ENCODE measurements around the gene SQSTM1. TPM values are rescaled to one million over a fixed set of nuclear protein-coding genes. Genes with fewer than 3 reads are reported as not detected.

The SQSTM1 gene
- total RNA-seq, 2 experiments from 2014 or later: 58.5 to 81.1 TPM

GRCh38 chr5:179880066-179880650, 59.5 kb downstream of the SQSTM1 start:
- no TSS peak for BruUV-seq (replicated peaks)
- POLR2A ChIA-PET: no interaction called here
- no peaks in the 10 kb centered on the region for H3K79me2 ChIP-seq (ENCODE audit: insufficient read depth, low read depth, low read length)
- H3K9me3 ChIP-seq (ENCODE audit: low read length): peaks cover 27% of the 10 kb centered on the region
- intact Hi-C loops (cut with micrococcal nuclease; ENCODE audit: unreplicated experiment): no loop called here
- CTCF ChIA-PET (ENCODE audit: unreplicated experiment): no interaction called here
- no peaks in the 10 kb centered on the region for H3K4me1 ChIP-seq (ENCODE audit: insufficient read depth, low read length, poor library complexity, severe bottlenecking)
- no peak for DNase-seq (ENCODE audit: low spot score)
- H3K27ac ChIP-seq (ENCODE audit: low read depth, low read length, poor library complexity, severe bottlenecking): no peak overlapping the region
- H3K4me3 ChIP-seq (ENCODE audit: low read depth, low read length, poor library complexity, severe bottlenecking): no peak overlapping the region
- H3K4me2 ChIP-seq (ENCODE audit: low read length): no peak overlapping the region
- H3K9me2 ChIP-seq (ENCODE audit: insufficient read depth, low read length): no peaks in the 10 kb centered on the region
- TF ChIP-seq CTCF (conservative IDR thresholded peaks at IDR 0.05; ENCODE audit: low read length): no peak
- TF ChIP-seq EZH2phosphoT487 (IDR thresholded peaks at IDR 0.05; ENCODE audit: borderline replicate concordance, low read depth, low read length): no peak
- H2AFZ ChIP-seq (ENCODE audit: low read length): no peak overlapping the region
- H3K36me3 ChIP-seq (ENCODE audit: insufficient read depth, low read length): peaks cover 70% of the 10 kb centered on the region
- H4K20me1 ChIP-seq (ENCODE audit: insufficient read depth, low read length): no peaks in the 10 kb centered on the region

- Histone ChIP-seq H4K20me1 (ENCODE audit: insufficient read depth, low read length) (no peaks in the 10 kb centered on the region), H3K9me3 (ENCODE audit: low read length) (peaks cover 27% of the 10 kb centered on the region), H3K36me3 (ENCODE audit: insufficient read depth, low read length) (peaks cover 70% of the 10 kb centered on the region), H2AFZ (ENCODE audit: low read length) (no peak overlapping the region), H3K27ac (ENCODE audit: low read depth, low read length, poor library complexity, severe bottlenecking) (no peak overlapping the region), H3K4me2 (ENCODE audit: low read length) (no peak overlapping the region), H3K79me2 (ENCODE audit: insufficient read depth, low read depth, low read length) (no peaks in the 10 kb centered on the region), H3K4me1 (ENCODE audit: insufficient read depth, low read length, poor library complexity, severe bottlenecking) (no peaks in the 10 kb centered on the region), H3K4me3 (ENCODE audit: low read depth, low read length, poor library complexity, severe bottlenecking) (no peak overlapping the region), H3K9me2 (ENCODE audit: insufficient read depth, low read length) (no peaks in the 10 kb centered on the region)
- intact Hi-C loops (cut with micrococcal nuclease; ENCODE audit: unreplicated experiment): no loop called here
- CTCF ChIA-PET (ENCODE audit: unreplicated experiment): no interaction called here
- DNase-seq (ENCODE audit: low spot score): no peak
- TF ChIP-seq CTCF (conservative IDR thresholded peaks at IDR 0.05; ENCODE audit: low read length) (no peak), EZH2phosphoT487 (IDR thresholded peaks at IDR 0.05; ENCODE audit: borderline replicate concordance, low read depth, low read length) (no peak)
- POLR2A ChIA-PET: no interaction called here
- no TSS peak for BruUV-seq (replicated peaks)
Observed at GRCh38 chr5:179880848-179881590, 60.3 kb downstream of the SQSTM1 start.

- H3K79me2 ChIP-seq (ENCODE audit: insufficient read depth, low read depth, low read length): no peaks in the 10 kb centered on the region
- no peak overlapping the region for H3K27ac ChIP-seq (ENCODE audit: low read depth, low read length, poor library complexity, severe bottlenecking)
- peaks cover 74% of the 10 kb centered on the region for H3K36me3 ChIP-seq (ENCODE audit: insufficient read depth, low read length)
- no peak overlapping the region for H3K4me2 ChIP-seq (ENCODE audit: low read length)
- TF ChIP-seq EZH2phosphoT487 (IDR thresholded peaks at IDR 0.05; ENCODE audit: borderline replicate concordance, low read depth, low read length): no peak
- no peak for TF ChIP-seq CTCF (conservative IDR thresholded peaks at IDR 0.05; ENCODE audit: low read length)
- CTCF ChIA-PET (ENCODE audit: unreplicated experiment): no interaction called here
- POLR2A ChIA-PET: interaction anchor here (0.9 to 1.2 kb wide), 2 partner anchors 17 to 25 kb away, joined by 3 to 4 read pairs; no protein-coding TSS in a partner anchor
- H4K20me1 ChIP-seq (ENCODE audit: insufficient read depth, low read length): no peaks in the 10 kb centered on the region
- no TSS peak for BruUV-seq (replicated peaks)
- no peak overlapping the region for H3K4me3 ChIP-seq (ENCODE audit: low read depth, low read length, poor library complexity, severe bottlenecking)
- H2AFZ ChIP-seq (ENCODE audit: low read length): no peak overlapping the region
- no peak for DNase-seq (ENCODE audit: low spot score)
- H3K4me1 ChIP-seq (ENCODE audit: insufficient read depth, low read length, poor library complexity, severe bottlenecking): no peaks in the 10 kb centered on the region
- H3K9me2 ChIP-seq (ENCODE audit: insufficient read depth, low read length): no peaks in the 10 kb centered on the region
- peaks cover 27% of the 10 kb centered on the region for H3K9me3 ChIP-seq (ENCODE audit: low read length)
- intact Hi-C loops (cut with micrococcal nuclease; ENCODE audit: unreplicated experiment): no loop called here
Observed at GRCh38 chr5:179882338-179882737, 61.6 kb downstream of the SQSTM1 start.

All from OCI-LY7 (cell line).